GM18526 (cell line): ENCODE results near the gene SDE2.

ENCODE experiments used
- POLR2A ChIP-seq: IDR thresholded peaks from 3 replicates; pipeline ENCODE4 v1.6.1; 2011; ENCODE audit not compliant: insufficient read length; ENCODE audit errors: extremely low read depth

The SDE2 gene

DNA sequence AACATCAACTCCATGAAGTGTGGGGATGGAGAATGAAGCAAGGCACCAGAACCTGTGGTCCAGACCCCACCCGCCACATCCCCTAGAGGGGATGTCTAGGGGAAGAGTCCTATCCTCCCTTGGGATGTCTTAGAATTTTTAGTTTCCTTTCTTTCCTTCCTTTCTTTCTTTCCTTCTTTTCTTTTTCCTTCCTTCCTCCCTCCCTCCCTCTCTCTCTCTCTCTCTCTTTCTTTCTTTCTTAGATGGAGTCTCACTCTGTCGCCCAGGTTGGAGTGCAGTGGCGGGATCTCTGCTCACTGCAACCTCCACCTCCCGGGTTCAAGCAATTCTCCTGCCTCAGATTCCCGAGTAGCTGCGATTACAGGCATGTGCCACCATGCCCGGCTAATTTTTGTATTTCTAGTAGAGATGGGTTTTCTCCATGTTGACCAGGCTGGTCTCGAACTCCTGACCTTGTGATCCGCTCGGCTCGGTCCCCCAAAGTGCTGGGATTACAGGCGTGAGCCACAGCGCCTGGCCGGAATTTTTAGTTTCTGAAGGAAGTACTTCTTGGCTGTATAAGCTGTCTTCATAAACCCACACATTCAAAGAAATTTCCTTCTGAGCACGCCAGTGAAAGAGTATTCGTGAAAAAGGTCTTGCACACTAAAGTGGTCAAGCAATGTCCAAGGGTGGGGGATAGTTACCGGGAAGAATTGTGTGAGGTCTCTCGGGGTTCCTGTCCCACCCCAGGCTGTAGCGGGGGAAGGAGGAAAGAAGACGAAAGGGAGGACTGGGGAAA lies 37.3 kb downstream of the SDE2 start:
- TF ChIP-seq POLR2A, result no peak

DNA sequence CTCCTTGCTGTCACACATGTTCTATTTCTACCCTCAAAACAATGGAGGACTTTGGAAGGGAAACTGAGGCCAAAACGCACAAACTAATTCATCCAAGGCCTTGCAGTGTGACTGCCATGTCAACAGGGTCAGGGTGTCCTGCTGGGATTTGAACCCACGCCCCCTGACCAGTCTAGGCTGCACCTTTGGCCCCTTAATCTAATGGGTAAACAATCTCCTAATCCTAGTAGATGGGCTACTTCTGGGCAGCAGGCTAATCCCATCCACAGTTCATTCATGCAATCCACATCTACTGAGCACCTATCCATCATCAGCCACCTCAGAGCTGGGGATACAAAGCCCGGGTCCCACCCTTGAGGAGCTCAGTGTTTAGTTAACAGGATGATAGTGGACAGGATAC lies 41.1 kb downstream of the SDE2 start:
- TF ChIP-seq POLR2A, result no peak

DNA sequence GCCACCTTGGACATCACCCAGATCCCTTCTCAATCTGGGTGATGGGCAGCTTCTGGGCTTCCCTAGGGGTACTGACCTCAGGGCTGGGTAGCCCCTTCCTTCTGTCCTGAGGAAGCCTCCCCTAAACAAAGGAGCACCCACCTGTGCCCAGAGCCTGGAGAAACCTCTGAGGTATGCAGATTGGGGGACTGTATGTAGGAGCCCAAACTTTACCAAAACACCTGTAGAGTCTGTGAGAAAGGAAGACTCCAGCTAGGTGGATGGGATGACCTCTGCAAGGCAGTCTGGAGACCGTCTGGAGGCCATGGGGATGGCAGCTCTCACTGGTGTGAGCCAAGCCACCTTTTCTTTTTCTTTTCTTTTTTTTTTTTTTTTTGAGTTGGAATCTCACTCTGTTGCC lies 44.4 kb downstream of the SDE2 start:
- TF ChIP-seq POLR2A, result no peak

DNA sequence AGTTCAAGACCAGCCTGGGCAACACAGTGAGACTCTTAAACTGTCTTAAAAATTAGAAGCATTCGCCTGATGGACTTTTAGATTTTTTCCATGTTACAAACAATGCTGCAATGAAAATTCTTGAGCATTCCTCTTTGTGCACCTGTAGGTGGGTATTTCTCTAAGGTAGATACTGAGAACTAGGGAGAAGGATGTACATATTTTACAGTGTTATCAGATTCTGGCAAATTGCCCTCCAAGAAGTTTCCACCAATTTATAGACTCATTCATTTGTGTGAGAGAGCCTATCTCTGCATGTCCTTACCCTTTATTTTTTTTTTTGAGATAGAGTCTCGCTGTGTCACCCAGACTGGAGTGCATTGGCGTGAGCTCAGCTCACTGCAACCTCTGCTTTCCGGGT lies 45.8 kb downstream of the SDE2 start:
- no peak for TF ChIP-seq POLR2A

DNA sequence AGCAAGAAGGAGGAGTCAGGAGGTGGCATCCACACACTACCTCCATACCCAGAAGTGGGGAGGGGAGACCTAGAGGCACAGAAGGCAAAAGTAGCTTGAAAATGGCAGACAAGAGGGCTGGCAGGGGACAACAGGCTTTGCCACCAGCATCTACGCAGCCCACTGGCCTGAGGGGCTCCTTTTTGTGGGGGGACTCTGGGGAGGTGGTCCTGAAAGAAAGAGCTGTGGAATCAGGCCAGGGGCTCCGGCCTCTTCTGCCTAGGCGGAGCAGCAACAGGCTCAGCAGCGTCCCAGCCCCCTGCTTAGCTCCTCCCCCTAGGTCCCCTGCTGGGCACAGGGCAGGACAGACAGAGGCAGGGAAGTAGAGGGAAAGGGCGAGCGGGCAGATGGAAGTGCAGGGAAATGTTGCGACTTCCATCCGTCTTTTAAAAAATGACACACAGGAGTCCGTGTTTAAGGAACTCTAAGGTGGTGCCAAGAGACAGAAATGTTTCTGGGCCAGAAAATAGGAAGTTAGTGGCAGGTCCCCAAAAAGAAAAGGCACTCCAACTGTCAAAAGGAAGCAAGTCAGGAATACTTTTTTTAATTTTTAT lies 48.1 kb downstream of the SDE2 start:
- no peak for TF ChIP-seq POLR2A

- TF ChIP-seq POLR2A, result no peak
Observed at GRCh38 chr1:225949041-225949440, 50.1 kb downstream of the SDE2 start.

- TF ChIP-seq POLR2A, result no peak
Observed at GRCh38 chr1:225946803-225947202, 52.3 kb downstream of the SDE2 start.

DNA sequence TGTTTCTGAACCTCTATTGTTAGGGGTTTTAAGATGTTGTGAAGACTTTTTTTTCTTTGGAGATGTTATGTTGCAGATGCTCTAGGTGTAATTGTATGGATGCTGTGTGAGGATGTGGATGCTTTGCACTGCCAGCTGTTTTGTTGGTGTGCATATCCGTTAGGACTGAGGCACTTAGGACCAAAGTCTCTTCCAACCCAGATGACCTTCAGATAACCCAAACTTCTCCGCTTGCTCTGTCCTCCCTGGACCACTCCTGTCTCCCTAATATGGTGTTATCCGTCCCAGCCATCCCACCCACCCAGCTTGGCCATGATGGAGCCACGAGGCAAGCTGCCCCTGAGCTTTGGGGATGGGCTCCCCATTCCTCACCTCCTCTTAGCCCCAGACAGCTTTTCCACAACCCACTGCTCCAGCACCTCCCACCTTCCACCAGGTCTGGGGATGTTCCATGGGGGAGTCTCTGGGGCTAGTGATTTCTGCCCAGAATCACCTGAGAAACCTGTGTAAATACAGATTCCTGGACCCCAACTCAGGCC lies 53.0 kb downstream of the SDE2 start:
- no peak for TF ChIP-seq POLR2A

GRCh38 chr1:225945564-225945963 lies 53.6 kb downstream of the SDE2 start:
- TF ChIP-seq POLR2A, result no peak

- TF ChIP-seq POLR2A, result no peak
Observed at GRCh38 chr1:225944951-225945350, 54.2 kb downstream of the SDE2 start.

GRCh38 chr1:225944387-225944786 lies 54.8 kb downstream of the SDE2 start:
- no peak for TF ChIP-seq POLR2A

DNA sequence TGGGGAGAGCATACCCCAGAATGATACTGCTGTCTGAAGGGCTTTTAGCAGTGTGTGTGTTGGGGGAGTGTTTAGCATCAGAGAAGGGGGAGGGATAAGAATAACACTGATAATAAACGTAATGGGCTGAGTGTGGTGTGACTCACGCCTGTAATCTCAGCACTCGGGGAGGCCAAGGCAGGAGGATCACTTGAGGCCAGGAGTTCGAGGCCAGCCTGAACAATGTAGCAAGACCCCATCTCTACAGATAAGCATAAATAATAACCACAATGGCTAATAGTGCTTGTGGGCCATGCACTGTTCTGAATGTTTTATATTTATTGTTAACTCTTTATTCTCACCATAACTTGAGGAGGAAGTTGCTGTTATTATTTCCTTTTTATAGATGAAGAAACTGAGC lies 55.6 kb downstream of the SDE2 start:
- TF ChIP-seq POLR2A, result no peak

DNA sequence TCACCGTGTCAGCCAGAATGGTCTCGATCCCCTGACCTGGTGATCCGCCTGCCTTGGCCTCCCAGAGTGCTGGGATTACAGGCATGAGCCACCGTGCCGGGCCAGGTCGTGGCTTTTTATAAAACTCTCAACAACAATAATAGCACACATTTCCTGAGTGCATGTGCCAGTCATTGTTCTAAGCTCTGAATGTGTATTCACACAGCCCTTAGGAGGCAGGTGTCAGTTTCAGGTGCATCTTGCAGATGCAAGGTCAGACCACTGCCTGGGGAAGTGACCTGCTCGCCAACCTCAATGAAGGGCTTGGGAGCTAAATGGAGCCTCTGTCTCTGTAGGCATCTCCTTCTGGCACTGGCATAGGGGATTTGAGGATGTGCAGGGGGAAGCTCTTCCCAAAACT lies 56.6 kb downstream of the SDE2 start:
- no peak for TF ChIP-seq POLR2A

GRCh38 chr1:225941942-225942222 lies 57.3 kb downstream of the SDE2 start:
- TF ChIP-seq POLR2A, result no peak

DNA sequence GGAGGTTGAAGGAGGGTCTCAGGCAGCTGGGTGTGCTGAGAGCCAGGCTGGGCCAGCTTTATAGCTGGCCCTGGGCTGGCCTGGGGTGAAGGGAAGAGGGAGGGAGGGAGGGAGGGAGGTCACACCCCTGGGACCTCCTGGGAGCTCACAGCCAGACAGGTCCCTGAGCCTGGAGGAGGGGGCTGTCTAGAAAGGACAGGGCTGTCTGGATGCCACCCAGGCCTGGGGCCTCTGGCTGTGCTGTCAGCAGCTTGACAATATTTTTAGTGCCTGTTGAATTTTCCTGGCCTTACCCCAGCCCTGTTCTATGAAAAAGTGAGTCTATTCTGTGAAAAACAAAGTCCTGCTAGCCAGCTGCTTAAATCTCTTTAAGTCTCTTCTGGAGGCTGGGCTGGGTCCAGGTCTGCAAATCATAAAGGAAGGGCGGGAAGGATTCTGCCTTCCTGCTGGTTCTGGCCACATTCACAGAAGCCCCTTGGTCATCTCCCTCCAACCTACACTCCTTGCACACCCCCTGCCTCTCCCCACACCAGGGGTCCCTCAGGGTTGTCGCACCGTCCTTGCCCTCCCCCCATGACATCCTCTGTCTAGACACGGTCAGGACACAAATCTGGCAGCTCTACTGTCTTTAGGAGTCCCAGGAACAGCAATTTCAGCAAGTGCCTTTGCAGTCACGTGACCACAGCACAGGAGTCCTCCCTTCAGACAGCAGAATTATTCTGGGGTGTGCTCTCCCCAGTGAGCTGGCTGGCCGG lies 57.8 kb downstream of the SDE2 start, which contains the start of gene LEFTY2:
TSS of gene LEFTY2 (minus strand) at position 34 of the 755 bp plus-strand sequence. CDS start 80 bp downstream, outside the sequence.
- TF ChIP-seq POLR2A, result no peak

GRCh38 chr1:225940385-225941151 lies 58.6 kb downstream of the SDE2 start:
- TF ChIP-seq POLR2A, result no peak
